ENCODE results near the gene BACH2. TPM values are rescaled to one million over a fixed set of nuclear protein-coding genes. Genes with fewer than 3 reads are reported as not detected.

BACH2 gene
- total RNA-seq, 1 donor, result 3.6 TPM

DNA sequence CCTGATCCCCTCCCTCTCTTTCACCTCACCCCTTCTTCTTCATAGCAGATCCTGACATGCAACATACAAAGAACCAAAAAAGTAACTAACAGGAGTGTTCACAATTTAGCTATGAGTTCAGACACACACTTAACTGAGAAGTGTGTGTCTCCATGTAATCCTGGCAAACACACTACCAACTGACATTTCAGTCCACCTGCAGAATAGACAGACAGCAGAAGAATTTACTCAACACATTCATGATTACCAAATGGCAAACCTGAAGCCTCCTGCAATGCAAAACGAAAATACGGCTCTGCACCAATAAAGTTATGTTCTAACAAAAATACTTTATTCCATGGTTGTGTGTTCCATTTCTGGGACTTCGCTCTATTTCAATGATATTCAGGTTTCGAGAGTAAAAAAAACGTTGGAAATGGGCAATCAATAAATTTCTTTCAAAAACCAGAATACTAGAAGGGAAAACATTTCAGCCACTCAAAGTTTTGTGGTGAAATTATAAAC is 2.6 kb downstream of the BACH2 start:
- H3K27me3 ChIP-seq (ENCODE audit: insufficient read depth, low read length), result peaks cover 53% of the 10 kb centered on the region
- H3K4me2 ChIP-seq (ENCODE audit: insufficient read depth, low read length), result no peak overlapping the region
- H3K9me3 ChIP-seq (ENCODE audit: low read depth, low read length), result no peaks in the 10 kb centered on the region
- no peaks in the 10 kb centered on the region for H3K36me3 ChIP-seq (ENCODE audit: insufficient read depth, low read length)
- no peaks in the 10 kb centered on the region for H3K4me1 ChIP-seq (ENCODE audit: insufficient read depth, low read length)
- no peaks in the 10 kb centered on the region for H3K79me2 ChIP-seq (ENCODE audit: insufficient read depth, low read length)
- H3K27ac ChIP-seq (ENCODE audit: low read depth, low read length), result no peak overlapping the region
- DNase-seq (ENCODE audit: insufficient read length, low spot score, missing footprints), result no peak
- H2AFZ ChIP-seq (ENCODE audit: low read length), result no peak overlapping the region
- H3K4me3 ChIP-seq (ENCODE audit: insufficient read depth, low read length), result no peak overlapping the region
- H4K20me1 ChIP-seq (ENCODE audit: insufficient read depth, low read length), result no peaks in the 10 kb centered on the region
- TF ChIP-seq, protein P1, sequence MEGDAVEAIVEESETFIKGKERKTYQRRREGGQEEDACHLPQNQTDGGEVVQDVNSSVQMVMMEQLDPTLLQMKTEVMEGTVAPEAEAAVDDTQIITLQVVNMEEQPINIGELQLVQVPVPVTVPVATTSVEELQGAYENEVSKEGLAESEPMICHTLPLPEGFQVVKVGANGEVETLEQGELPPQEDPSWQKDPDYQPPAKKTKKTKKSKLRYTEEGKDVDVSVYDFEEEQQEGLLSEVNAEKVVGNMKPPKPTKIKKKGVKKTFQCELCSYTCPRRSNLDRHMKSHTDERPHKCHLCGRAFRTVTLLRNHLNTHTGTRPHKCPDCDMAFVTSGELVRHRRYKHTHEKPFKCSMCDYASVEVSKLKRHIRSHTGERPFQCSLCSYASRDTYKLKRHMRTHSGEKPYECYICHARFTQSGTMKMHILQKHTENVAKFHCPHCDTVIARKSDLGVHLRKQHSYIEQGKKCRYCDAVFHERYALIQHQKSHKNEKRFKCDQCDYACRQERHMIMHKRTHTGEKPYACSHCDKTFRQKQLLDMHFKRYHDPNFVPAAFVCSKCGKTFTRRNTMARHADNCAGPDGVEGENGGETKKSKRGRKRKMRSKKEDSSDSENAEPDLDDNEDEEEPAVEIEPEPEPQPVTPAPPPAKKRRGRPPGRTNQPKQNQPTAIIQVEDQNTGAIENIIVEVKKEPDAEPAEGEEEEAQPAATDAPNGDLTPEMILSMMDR (IDR thresholded peaks at IDR 0.05; ENCODE audit: extremely low read depth, low read depth, low read length), result no peak

DNA sequence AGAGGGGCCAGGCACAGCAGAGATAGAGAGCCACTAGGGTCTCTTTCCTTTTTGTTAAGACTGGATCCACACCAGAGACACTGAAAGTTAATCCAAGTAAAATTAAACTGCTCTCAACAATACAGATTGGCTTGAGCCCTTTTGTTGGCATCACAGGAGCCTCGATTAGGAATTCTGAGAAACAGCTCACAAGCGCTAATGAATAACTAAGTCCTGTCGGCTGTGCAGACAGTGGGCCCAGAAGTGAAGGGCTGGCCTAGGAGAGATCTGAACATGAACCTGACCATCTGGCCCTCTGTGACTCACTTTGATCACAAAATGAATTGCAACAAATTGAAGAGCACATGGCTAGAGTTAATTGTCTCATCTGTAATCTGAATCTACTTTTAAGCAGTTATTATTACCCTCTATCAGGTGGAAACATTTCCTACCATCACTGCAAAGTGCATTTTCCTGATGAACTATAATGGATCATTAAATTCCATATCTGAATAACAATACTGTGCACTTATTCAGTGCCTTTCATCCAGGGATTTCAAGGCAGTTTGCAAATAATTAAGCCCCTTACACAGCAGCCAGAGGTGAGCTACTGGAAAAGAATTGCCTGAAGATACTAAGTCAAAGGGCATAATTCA is 3.2 kb downstream of the BACH2 start:
- no peaks in the 10 kb centered on the region for H3K79me2 ChIP-seq (ENCODE audit: insufficient read depth, low read length)
- no peaks in the 10 kb centered on the region for H3K9me3 ChIP-seq (ENCODE audit: low read depth, low read length)
- H3K4me3 ChIP-seq (ENCODE audit: insufficient read depth, low read length), result no peak overlapping the region
- H3K4me1 ChIP-seq (ENCODE audit: insufficient read depth, low read length), result no peaks in the 10 kb centered on the region
- no peak overlapping the region for H3K4me2 ChIP-seq (ENCODE audit: insufficient read depth, low read length)
- H3K36me3 ChIP-seq (ENCODE audit: insufficient read depth, low read length), result no peaks in the 10 kb centered on the region
- TF ChIP-seq, protein P1 (IDR thresholded peaks at IDR 0.05; ENCODE audit: extremely low read depth, low read depth, low read length), result no peak
- H3K27ac ChIP-seq (ENCODE audit: low read depth, low read length), result no peak overlapping the region
- no peaks in the 10 kb centered on the region for H4K20me1 ChIP-seq (ENCODE audit: insufficient read depth, low read length)
- peaks cover 48% of the 10 kb centered on the region for H3K27me3 ChIP-seq (ENCODE audit: insufficient read depth, low read length)
- no peak overlapping the region for H2AFZ ChIP-seq (ENCODE audit: low read length)
- no peak for DNase-seq (ENCODE audit: insufficient read length, low spot score, missing footprints)

- H2AFZ ChIP-seq (ENCODE audit: low read length), result no peak overlapping the region
- H3K9me3 ChIP-seq (ENCODE audit: low read depth, low read length), result no peaks in the 10 kb centered on the region
- peaks cover 33% of the 10 kb centered on the region for H3K27me3 ChIP-seq (ENCODE audit: insufficient read depth, low read length)
- H3K4me3 ChIP-seq (ENCODE audit: insufficient read depth, low read length), result no peak overlapping the region
- H3K4me2 ChIP-seq (ENCODE audit: insufficient read depth, low read length), result no peak overlapping the region
- no peaks in the 10 kb centered on the region for H3K36me3 ChIP-seq (ENCODE audit: insufficient read depth, low read length)
- no peaks in the 10 kb centered on the region for H3K79me2 ChIP-seq (ENCODE audit: insufficient read depth, low read length)
- TF ChIP-seq, protein P1 (IDR thresholded peaks at IDR 0.05; ENCODE audit: extremely low read depth, low read depth, low read length), result no peak
- H3K4me1 ChIP-seq (ENCODE audit: insufficient read depth, low read length), result no peaks in the 10 kb centered on the region
- H4K20me1 ChIP-seq (ENCODE audit: insufficient read depth, low read length), result no peaks in the 10 kb centered on the region
- H3K27ac ChIP-seq (ENCODE audit: low read depth, low read length), result no peak overlapping the region
- no peak for DNase-seq (ENCODE audit: insufficient read length, low spot score, missing footprints)
These were observed 5.1 kb downstream of the BACH2 start for GRCh38 chr6:90291565-90291964.

DNA sequence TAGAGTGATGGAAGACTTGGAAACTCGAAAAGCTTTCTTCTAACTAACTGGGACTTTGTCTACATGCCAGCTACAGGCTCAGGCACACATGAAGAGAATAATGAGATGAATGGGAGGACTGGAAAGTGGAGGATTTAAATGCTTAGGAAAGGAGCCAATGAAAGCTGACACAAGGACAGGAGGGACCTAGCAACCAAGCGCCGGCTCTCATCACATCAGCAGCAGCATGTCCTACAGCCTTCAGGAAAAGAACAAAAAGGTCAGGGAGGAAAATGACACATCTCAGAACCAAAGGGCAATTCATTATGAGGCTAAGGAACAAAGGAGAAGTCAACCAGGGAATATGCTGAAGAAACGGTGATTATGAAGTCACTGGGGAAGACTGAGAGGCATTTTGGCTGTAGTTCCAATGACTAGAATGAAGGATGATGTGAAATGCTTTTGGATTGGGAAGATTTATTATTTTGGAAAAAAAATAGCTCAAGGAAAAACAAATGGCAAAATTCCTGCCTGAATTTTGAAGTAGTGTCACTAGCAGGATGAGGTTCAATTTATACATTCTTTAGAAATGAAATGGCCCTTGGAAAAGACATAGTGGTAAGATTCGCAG is 5.7 kb downstream of the BACH2 start:
- Histone ChIP-seq H2AFZ (ENCODE audit: low read length) (no peak overlapping the region), H3K4me1 (ENCODE audit: insufficient read depth, low read length) (peaks cover under 1% of the 10 kb centered on the region), H3K27ac (ENCODE audit: low read depth, low read length) (no peak overlapping the region), H3K9me3 (ENCODE audit: low read depth, low read length) (no peaks in the 10 kb centered on the region), H3K36me3 (ENCODE audit: insufficient read depth, low read length) (no peaks in the 10 kb centered on the region), H3K27me3 (ENCODE audit: insufficient read depth, low read length) (peaks cover 33% of the 10 kb centered on the region), H3K79me2 (ENCODE audit: insufficient read depth, low read length) (no peaks in the 10 kb centered on the region), H4K20me1 (ENCODE audit: insufficient read depth, low read length) (no peaks in the 10 kb centered on the region), H3K4me2 (ENCODE audit: insufficient read depth, low read length) (no peak overlapping the region), H3K4me3 (ENCODE audit: insufficient read depth, low read length) (no peak overlapping the region)
- no peak for DNase-seq (ENCODE audit: insufficient read length, low spot score, missing footprints)
- TF ChIP-seq, protein P1 (IDR thresholded peaks at IDR 0.05; ENCODE audit: extremely low read depth, low read depth, low read length), result no peak
